HepG2 (cell line): ENCODE measurements around the gene SEMA7A. TPM values are rescaled to one million over a fixed set of nuclear protein-coding genes. Genes with fewer than 3 reads are reported as not detected.

Source experiments
- AGO2 ChIP-seq: fragments of 200-400 bp; formaldehyde crosslinking; optimal IDR thresholded peaks from 2 replicates; pipeline ENCODE3; 2017; ENCODE audit warnings: mild to moderate bottlenecking, low read depth, low read length, moderate library complexity
- ASH2L ChIP-seq: fragments of 300-600, 200-600 bp; sonication (generic); IDR thresholded peaks from 2 replicates; pipeline ENCODE4 v1.7.0; 2017; ENCODE audit warnings: low read depth, mild to moderate bottlenecking, moderate library complexity, mixed read lengths, low read length; ENCODE audit not compliant: insufficient read length
- ATM ChIP-seq: fragments of 450-650 bp; IDR thresholded peaks from 2 replicates; pipeline ENCODE4 v1.7.1; 2017; ENCODE audit warnings: mild to moderate bottlenecking, borderline replicate concordance
- EP300 ChIP-seq, 3 experiments: sonication (generic) in 1 of 3; formaldehyde crosslinking in 1 of 3; IDR thresholded peaks; 2 replicates each; pipeline versions ENCODE4 v1.5.1 to v1.6.1; 2011 to 2020; ENCODE audit warnings: low read depth in 2 of 3, low read length in 2 of 3, borderline replicate concordance in 1 of 3, improper control_type of control experiment in 1 of 3, mild to moderate bottlenecking in 1 of 3, missing genetic modification reagents in 1 of 3, moderate library complexity in 1 of 3
- GLI4 ChIP-seq: sonication (generic); formaldehyde crosslinking; IDR thresholded peaks from 2 replicates; pipeline ENCODE4 v1.5.1; 2020; ENCODE audit warnings: missing genetic modification reagents, mild to moderate bottlenecking, moderate library complexity, borderline replicate concordance
- HDAC2 ChIP-seq: sonication (generic); formaldehyde crosslinking; IDR thresholded peaks from 2 replicates; pipeline ENCODE4 v1.4.0; 2020; ENCODE audit warnings: missing genetic modification reagents
- KLF15 ChIP-seq: sonication (generic); formaldehyde crosslinking; IDR thresholded peaks from 2 replicates; pipeline ENCODE4 v1.8.1; 2023; ENCODE audit warnings: borderline replicate concordance, mild to moderate bottlenecking, inconsistent platforms, missing genetic modification reagents, mixed read lengths
- KMT2A ChIP-seq: sonication (generic); formaldehyde crosslinking; IDR thresholded peaks from 2 replicates; pipeline ENCODE4 v1.4.0; 2020; ENCODE audit warnings: missing genetic modification reagents
- MAFK ChIP-seq, 2 experiments: IDR thresholded peaks in 1 of 2; conservative IDR thresholded peaks in 1 of 2; 2 replicates each; pipeline ENCODE4 v1.6.1; 2011; ENCODE audit warnings: improper control_type of control experiment in 2 of 2, low read length in 2 of 2
- NONO ChIP-seq, 2 experiments: fragments of 450-650 bp in 1 of 2; sonication (generic) in 1 of 2; formaldehyde crosslinking in 1 of 2; IDR thresholded peaks in 1 of 2; conservative IDR thresholded peaks in 1 of 2; 2 replicates each; pipeline versions ENCODE4 v1.6.1 to v1.8.0; 2017 to 2022; ENCODE audit warnings: mild to moderate bottlenecking in 1 of 2, missing genetic modification reagents in 1 of 2, moderate library complexity in 1 of 2
- NR1H2 ChIP-seq: sonication (generic); formaldehyde crosslinking; IDR thresholded peaks from 2 replicates; pipeline ENCODE4 v1.8.1; 2022; ENCODE audit warnings: low read depth, missing genetic modification reagents, borderline replicate concordance
- PCBP1 ChIP-seq: fragments of 200-400 bp; formaldehyde crosslinking; IDR thresholded peaks from 2 replicates; pipeline ENCODE4 v1.6.1; 2017; ENCODE audit warnings: mild to moderate bottlenecking, low read depth, low read length, borderline replicate concordance
- PHF21A ChIP-seq: sonication (generic); formaldehyde crosslinking; IDR thresholded peaks from 2 replicates; pipeline ENCODE4 v1.5.0; 2020; ENCODE audit warnings: mild to moderate bottlenecking, missing genetic modification reagents
- PHF5A ChIP-seq: IDR thresholded peaks from one replicate; pipeline ENCODE4 v1.6.1; 2018; ENCODE audit warnings: low read depth, missing genetic modification reagents; ENCODE audit not compliant: unreplicated experiment
- SMARCE1 ChIP-seq: fragments of 450-650 bp; IDR thresholded peaks from 2 replicates; pipeline ENCODE4 v1.6.1; 2017; ENCODE audit warnings: borderline replicate concordance
- STAG1 ChIP-seq: sonication (generic); formaldehyde crosslinking; IDR thresholded peaks from 2 replicates; pipeline ENCODE4 v1.4.0; 2020; ENCODE audit warnings: missing genetic modification reagents
- XRCC5 ChIP-seq: fragments of 200-400 bp; formaldehyde crosslinking; optimal IDR thresholded peaks from 2 replicates; pipeline ENCODE3; 2017; ENCODE audit warnings: mild to moderate bottlenecking, low read length
- ZNF276 ChIP-seq: sonication (generic); formaldehyde crosslinking; IDR thresholded peaks from 2 replicates; pipeline ENCODE4 v1.4.0; 2020; ENCODE audit warnings: mild to moderate bottlenecking, low read depth, missing genetic modification reagents
- ZSCAN9 ChIP-seq: IDR thresholded peaks from 2 replicates; pipeline ENCODE4 v1.6.1; 2016; ENCODE audit warnings: borderline replicate concordance
- ZZZ3 ChIP-seq: sonication (generic); formaldehyde crosslinking; IDR thresholded peaks from 2 replicates; pipeline ENCODE4 v1.4.0; 2020; ENCODE audit warnings: missing genetic modification reagents, mild to moderate bottlenecking, borderline replicate concordance
- polyA plus RNA-seq, 8 experiments: library from polyadenylated mRNA; depleted of rRNA in 3 of 8; stranded (reverse) in 7 of 8; unstranded in 1 of 8; fragments of >200 nt; fragmentation: Illumina TruSeq in 4 of 8; extraction: Trizol in 4 of 8; gene quantifications; 2 replicates each; pipeline versions ENCODE4 v1.2.1 to v1.2.3, GENCODE V29; 2011 to 2016; ENCODE audit warnings: low read depth in 4 of 8, missing spikeins in 1 of 8, mixed read lengths in 1 of 8; ENCODE audit not compliant: insufficient read depth in 1 of 8
- total RNA-seq, 5 experiments: library from RNA; depleted of rRNA; stranded (reverse); fragments of >200 nt; fragmentation: Illumina TruSeq; extraction: Trizol; gene quantifications; 2 replicates each; pipeline ENCODE4 v1.2.3, GENCODE V29; 2016; ENCODE audit warnings: low read depth in 1 of 5
- TF ChIP-seq, protein P1 (sequence below): sonication (generic); formaldehyde crosslinking; IDR thresholded peaks from 2 replicates; pipeline ENCODE4 v1.5.0; 2020; ENCODE audit warnings: missing genetic modification reagents
- TF ChIP-seq, protein P2 (sequence below): sonication (generic); formaldehyde crosslinking; IDR thresholded peaks from 2 replicates; pipeline ENCODE4 v1.4.0; 2020; ENCODE audit warnings: missing genetic modification reagents
- TF ChIP-seq, protein P3 (sequence below): sonication (generic); formaldehyde crosslinking; IDR thresholded peaks from 2 replicates; pipeline ENCODE4 v1.5.0; 2020; ENCODE audit warnings: mild to moderate bottlenecking, missing genetic modification reagents

The SEMA7A gene
- total and polyA plus RNA-seq, 2 of the 13 experiments (the other 11 are each of a cell fraction or from before 2014, with no cell fraction given): 9.0 to 15.8 TPM

DNA sequence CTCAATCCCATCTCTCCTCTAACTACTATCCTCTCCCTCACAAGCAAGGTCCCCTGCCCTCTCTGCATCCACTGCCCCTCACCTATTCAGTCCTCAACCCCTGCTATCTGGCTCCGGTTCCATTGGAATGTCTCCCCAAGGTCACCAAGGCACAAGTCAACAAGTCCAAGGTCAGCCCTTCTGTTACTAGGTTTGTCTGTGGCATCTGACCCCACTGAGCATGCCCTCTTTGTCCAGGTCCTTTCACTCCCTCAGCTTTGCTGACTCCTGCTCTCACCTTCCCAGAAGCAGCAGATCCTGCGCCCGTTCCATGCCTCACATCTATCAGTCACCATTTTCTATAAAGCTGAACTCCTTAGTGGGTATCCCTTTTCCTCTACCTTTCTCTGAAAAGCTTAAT is 8.3 kb upstream of the SEMA7A start (continued):
- peak; percentile 30 to 91; a peak in 2 of 4 replicates for TF ChIP-seq EP300 (IDR thresholded peaks at IDR 0.05; ENCODE audit: low read depth in 2 of 2, low read length in 2 of 2)
- TF ChIP-seq EP300 (CRISPR knock-in tag; IDR thresholded peaks at IDR 0.05; ENCODE audit: borderline replicate concordance): peak; percentile 68; the same call in 1 of the 2 replicates
- TF ChIP-seq XRCC5: no peak
- TF ChIP-seq, protein P1, sequence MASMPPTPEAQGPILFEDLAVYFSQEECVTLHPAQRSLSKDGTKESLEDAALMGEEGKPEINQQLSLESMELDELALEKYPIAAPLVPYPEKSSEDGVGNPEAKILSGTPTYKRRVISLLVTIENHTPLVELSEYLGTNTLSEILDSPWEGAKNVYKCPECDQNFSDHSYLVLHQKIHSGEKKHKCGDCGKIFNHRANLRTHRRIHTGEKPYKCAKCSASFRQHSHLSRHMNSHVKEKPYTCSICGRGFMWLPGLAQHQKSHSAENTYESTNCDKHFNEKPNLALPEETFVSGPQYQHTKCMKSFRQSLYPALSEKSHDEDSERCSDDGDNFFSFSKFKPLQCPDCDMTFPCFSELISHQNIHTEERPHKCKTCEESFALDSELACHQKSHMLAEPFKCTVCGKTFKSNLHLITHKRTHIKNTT (CRISPR knock-in tag): no peak
- no peak for TF ChIP-seq AGO2
- TF ChIP-seq NR1H2: no peak
- TF ChIP-seq, protein P2, sequence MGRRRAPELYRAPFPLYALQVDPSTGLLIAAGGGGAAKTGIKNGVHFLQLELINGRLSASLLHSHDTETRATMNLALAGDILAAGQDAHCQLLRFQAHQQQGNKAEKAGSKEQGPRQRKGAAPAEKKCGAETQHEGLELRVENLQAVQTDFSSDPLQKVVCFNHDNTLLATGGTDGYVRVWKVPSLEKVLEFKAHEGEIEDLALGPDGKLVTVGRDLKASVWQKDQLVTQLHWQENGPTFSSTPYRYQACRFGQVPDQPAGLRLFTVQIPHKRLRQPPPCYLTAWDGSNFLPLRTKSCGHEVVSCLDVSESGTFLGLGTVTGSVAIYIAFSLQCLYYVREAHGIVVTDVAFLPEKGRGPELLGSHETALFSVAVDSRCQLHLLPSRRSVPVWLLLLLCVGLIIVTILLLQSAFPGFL (CRISPR knock-in tag): no peak
- TF ChIP-seq ZSCAN9 (CRISPR knock-in tag): no peak; the same call in 1 of the 2 replicates
- TF ChIP-seq HDAC2 (CRISPR knock-in tag): peak; percentile 86; the same call in 1 of the 2 replicates
- no peak for TF ChIP-seq KMT2A
- no peak for TF ChIP-seq ASH2L
- TF ChIP-seq NONO (IDR thresholded peaks at IDR 0.05): no peak
- peak; percentile 69; the same call in 1 of the 2 replicates for TF ChIP-seq NONO (CRISPR knock-in tag; conservative IDR thresholded peaks at IDR 0.05)
- TF ChIP-seq ATM: no peak
- TF ChIP-seq, protein P3, sequence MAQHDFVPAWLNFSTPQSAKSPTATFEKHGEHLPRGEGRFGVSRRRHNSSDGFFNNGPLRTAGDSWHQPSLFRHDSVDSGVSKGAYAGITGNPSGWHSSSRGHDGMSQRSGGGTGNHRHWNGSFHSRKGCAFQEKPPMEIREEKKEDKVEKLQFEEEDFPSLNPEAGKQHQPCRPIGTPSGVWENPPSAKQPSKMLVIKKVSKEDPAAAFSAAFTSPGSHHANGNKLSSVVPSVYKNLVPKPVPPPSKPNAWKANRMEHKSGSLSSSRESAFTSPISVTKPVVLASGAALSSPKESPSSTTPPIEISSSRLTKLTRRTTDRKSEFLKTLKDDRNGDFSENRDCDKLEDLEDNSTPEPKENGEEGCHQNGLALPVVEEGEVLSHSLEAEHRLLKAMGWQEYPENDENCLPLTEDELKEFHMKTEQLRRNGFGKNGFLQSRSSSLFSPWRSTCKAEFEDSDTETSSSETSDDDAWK (CRISPR knock-in tag): no peak
- TF ChIP-seq MAFK (conservative IDR thresholded peaks at IDR 0.05 in 1 of 2, IDR thresholded peaks at IDR 0.05 in 1 of 2; ENCODE audit: low read length in 2 of 2): 0 out of 4 replicates have a peak, but pooled peaks of 1 of the 2 experiments have one; percentile 12
- TF ChIP-seq PCBP1: no peak
- TF ChIP-seq ZZZ3 (CRISPR knock-in tag): no peak; the same call in 1 of the 2 replicates
- TF ChIP-seq STAG1 (CRISPR knock-in tag): no peak
- no peak for TF ChIP-seq PHF5A (CRISPR knock-in tag)
- peak; percentile 41; the same call in 1 of the 2 replicates for TF ChIP-seq PHF21A (CRISPR knock-in tag)
- no peak for TF ChIP-seq GLI4
- TF ChIP-seq KLF15 (CRISPR knock-in tag): no peak
- TF ChIP-seq ZNF276: no peak
- no peak for TF ChIP-seq SMARCE1
